ENCODE results near the gene C1orf198.

- TF ChIP-seq, protein P1, sequence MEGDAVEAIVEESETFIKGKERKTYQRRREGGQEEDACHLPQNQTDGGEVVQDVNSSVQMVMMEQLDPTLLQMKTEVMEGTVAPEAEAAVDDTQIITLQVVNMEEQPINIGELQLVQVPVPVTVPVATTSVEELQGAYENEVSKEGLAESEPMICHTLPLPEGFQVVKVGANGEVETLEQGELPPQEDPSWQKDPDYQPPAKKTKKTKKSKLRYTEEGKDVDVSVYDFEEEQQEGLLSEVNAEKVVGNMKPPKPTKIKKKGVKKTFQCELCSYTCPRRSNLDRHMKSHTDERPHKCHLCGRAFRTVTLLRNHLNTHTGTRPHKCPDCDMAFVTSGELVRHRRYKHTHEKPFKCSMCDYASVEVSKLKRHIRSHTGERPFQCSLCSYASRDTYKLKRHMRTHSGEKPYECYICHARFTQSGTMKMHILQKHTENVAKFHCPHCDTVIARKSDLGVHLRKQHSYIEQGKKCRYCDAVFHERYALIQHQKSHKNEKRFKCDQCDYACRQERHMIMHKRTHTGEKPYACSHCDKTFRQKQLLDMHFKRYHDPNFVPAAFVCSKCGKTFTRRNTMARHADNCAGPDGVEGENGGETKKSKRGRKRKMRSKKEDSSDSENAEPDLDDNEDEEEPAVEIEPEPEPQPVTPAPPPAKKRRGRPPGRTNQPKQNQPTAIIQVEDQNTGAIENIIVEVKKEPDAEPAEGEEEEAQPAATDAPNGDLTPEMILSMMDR (IDR thresholded peaks at IDR 0.05; ENCODE audit: low read depth, low read length): no peak
- no peak for TF ChIP-seq EZH2phosphoT487 (IDR thresholded peaks at IDR 0.05; ENCODE audit: low read depth)
Measured at GRCh38 chr1:230876660-230877059, 8.3 kb upstream of the C1orf198 start.
